HepG2 (cell line): ENCODE data around the gene C1QTNF1. TPM values are rescaled to one million over a fixed set of nuclear protein-coding genes. Genes with fewer than 3 reads are reported as not detected.

ENCODE experiments used
- CC2D1A ChIP-seq: sonication (generic); formaldehyde crosslinking; IDR thresholded peaks from 2 replicates; pipeline ENCODE4 v1.8.1; 2023; ENCODE audit warnings: mild to moderate bottlenecking, missing genetic modification reagents
- EP300 ChIP-seq, 3 experiments: sonication (generic) in 1 of 3; formaldehyde crosslinking in 1 of 3; IDR thresholded peaks; 2 replicates each; pipeline versions ENCODE4 v1.5.1 to v1.6.1; 2011 to 2020; ENCODE audit warnings: low read depth in 2 of 3, low read length in 2 of 3, borderline replicate concordance in 1 of 3, improper control_type of control experiment in 1 of 3, mild to moderate bottlenecking in 1 of 3, missing genetic modification reagents in 1 of 3, moderate library complexity in 1 of 3
- EZH2 ChIP-seq: conservative IDR thresholded peaks from 2 replicates; pipeline ENCODE4 v1.6.1; 2012; ENCODE audit warnings: mild to moderate bottlenecking, low read depth, low read length, moderate library complexity
- HCFC1 ChIP-seq: fragments of 150-350 bp; IDR thresholded peaks from 2 replicates; pipeline ENCODE4 v1.6.1; 2014; ENCODE audit warnings: low read depth, low read length
- MIER2 ChIP-seq: IDR thresholded peaks from 2 replicates; pipeline ENCODE4 v1.6.1; 2016; ENCODE audit warnings: missing biosample characterization, missing genetic modification reagents
- MZF1 ChIP-seq: sonication (generic); formaldehyde crosslinking; IDR thresholded peaks from 2 replicates; pipeline ENCODE4 v1.8.1; 2023; ENCODE audit warnings: mild to moderate bottlenecking, missing genetic modification reagents, borderline replicate concordance
- NFATC3 ChIP-seq: sonication (generic); formaldehyde crosslinking; IDR thresholded peaks from 2 replicates; pipeline ENCODE4 v1.5.1; 2020; ENCODE audit warnings: mild to moderate bottlenecking, missing genetic modification reagents
- NR2F1 ChIP-seq, 2 experiments: fragments of 450-650 bp in 1 of 2; formaldehyde crosslinking in 1 of 2; IDR thresholded peaks; 2 replicates each; pipeline versions ENCODE4 v1.5.0 to v1.6.1; 2016 to 2020; ENCODE audit warnings: mild to moderate bottlenecking in 1 of 2, missing compliant biosample characterization in 1 of 2, missing genetic modification reagents in 1 of 2, moderate library complexity in 1 of 2
- ZBTB21 ChIP-seq: sonication (generic); formaldehyde crosslinking; IDR thresholded peaks from 2 replicates; pipeline ENCODE4 v1.4.0; 2020; ENCODE audit warnings: missing genetic modification reagents
- ZBTB7B ChIP-seq: sonication (generic); formaldehyde crosslinking; IDR thresholded peaks from 2 replicates; pipeline ENCODE4 v1.4.0; 2020; ENCODE audit warnings: missing genetic modification reagents
- ZNF234 ChIP-seq: sonication (generic); formaldehyde crosslinking; conservative IDR thresholded peaks from 2 replicates; pipeline ENCODE4 v1.5.1; 2020; ENCODE audit warnings: mild to moderate bottlenecking, missing genetic modification reagents
- ZNF530 ChIP-seq: sonication (generic); formaldehyde crosslinking; IDR thresholded peaks from 2 replicates; pipeline ENCODE4 v1.5.0; 2020; ENCODE audit warnings: low read depth, mild to moderate bottlenecking, missing genetic modification reagents
- ZNF598 ChIP-seq: sonication (generic); formaldehyde crosslinking; IDR thresholded peaks from 2 replicates; pipeline ENCODE4 v1.5.1; 2020; ENCODE audit warnings: mild to moderate bottlenecking, missing genetic modification reagents, borderline replicate concordance
- ZNF615 ChIP-seq: sonication (generic); formaldehyde crosslinking; IDR thresholded peaks from 2 replicates; pipeline ENCODE4 v1.5.0; 2020; ENCODE audit warnings: mild to moderate bottlenecking, missing genetic modification reagents, borderline replicate concordance
- polyA plus RNA-seq, 8 experiments: library from polyadenylated mRNA; depleted of rRNA in 3 of 8; stranded (reverse) in 7 of 8; unstranded in 1 of 8; fragments of >200 nt; fragmentation: Illumina TruSeq in 4 of 8; extraction: Trizol in 4 of 8; gene quantifications; 2 replicates each; pipeline versions ENCODE4 v1.2.1 to v1.2.3, GENCODE V29; 2011 to 2016; ENCODE audit warnings: low read depth in 4 of 8, missing spikeins in 1 of 8, mixed read lengths in 1 of 8; ENCODE audit not compliant: insufficient read depth in 1 of 8
- total RNA-seq, 5 experiments: library from RNA; depleted of rRNA; stranded (reverse); fragments of >200 nt; fragmentation: Illumina TruSeq; extraction: Trizol; gene quantifications; 2 replicates each; pipeline ENCODE4 v1.2.3, GENCODE V29; 2016; ENCODE audit warnings: low read depth in 1 of 5
- TF ChIP-seq, protein P1 (sequence below): sonication (generic); formaldehyde crosslinking; IDR thresholded peaks from 2 replicates; pipeline ENCODE4 v1.4.0; 2020; ENCODE audit warnings: missing genetic modification reagents, borderline replicate concordance
- TF ChIP-seq, protein P2 (sequence below): sonication (generic); formaldehyde crosslinking; IDR thresholded peaks from 2 replicates; pipeline ENCODE4 v1.4.0; 2020; ENCODE audit warnings: missing genetic modification reagents, borderline replicate concordance
- TF ChIP-seq, protein P3 (sequence below): sonication (generic); formaldehyde crosslinking; IDR thresholded peaks from 2 replicates; pipeline ENCODE4 v1.5.0; 2020; ENCODE audit warnings: mild to moderate bottlenecking, missing genetic modification reagents

Gene C1QTNF1
- total and polyA plus RNA-seq, 2 of the 13 experiments (the other 11 are each of a cell fraction or from before 2014, with no cell fraction given): 0.18 to 0.86 TPM

DNA sequence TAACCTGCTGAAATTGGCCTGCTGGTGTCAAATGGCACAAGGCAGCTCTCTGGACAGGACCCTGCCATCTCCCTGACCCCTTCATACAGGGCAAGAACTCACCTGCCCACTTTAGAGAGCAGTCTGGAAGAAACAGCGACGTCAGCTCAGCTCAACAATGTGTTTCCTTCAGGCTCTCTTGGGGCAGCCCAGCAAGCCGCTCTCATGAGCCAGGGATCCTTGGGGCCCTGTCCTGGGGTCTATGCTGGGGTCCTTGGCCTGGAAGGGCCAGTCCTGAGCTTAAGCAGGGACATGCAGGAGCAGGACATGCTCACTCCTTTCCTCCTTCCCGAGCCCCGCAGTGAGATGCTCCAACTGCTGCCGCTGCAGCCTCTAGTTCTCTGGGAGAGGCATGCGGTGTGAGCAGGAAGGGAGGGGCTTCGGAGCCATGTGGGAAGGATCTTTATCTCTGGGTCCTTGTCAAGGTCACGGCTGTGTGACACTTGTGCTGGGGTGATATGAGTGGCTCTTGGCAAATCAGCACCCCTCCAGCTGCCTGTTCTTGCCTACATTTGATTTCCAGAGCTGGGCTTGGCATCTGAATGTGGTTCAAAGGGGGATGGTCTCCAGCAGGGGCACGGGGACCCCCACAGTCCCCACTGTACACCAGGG is 3.4 kb downstream of the C1QTNF1 start (continued):
- TF ChIP-seq, protein P1, sequence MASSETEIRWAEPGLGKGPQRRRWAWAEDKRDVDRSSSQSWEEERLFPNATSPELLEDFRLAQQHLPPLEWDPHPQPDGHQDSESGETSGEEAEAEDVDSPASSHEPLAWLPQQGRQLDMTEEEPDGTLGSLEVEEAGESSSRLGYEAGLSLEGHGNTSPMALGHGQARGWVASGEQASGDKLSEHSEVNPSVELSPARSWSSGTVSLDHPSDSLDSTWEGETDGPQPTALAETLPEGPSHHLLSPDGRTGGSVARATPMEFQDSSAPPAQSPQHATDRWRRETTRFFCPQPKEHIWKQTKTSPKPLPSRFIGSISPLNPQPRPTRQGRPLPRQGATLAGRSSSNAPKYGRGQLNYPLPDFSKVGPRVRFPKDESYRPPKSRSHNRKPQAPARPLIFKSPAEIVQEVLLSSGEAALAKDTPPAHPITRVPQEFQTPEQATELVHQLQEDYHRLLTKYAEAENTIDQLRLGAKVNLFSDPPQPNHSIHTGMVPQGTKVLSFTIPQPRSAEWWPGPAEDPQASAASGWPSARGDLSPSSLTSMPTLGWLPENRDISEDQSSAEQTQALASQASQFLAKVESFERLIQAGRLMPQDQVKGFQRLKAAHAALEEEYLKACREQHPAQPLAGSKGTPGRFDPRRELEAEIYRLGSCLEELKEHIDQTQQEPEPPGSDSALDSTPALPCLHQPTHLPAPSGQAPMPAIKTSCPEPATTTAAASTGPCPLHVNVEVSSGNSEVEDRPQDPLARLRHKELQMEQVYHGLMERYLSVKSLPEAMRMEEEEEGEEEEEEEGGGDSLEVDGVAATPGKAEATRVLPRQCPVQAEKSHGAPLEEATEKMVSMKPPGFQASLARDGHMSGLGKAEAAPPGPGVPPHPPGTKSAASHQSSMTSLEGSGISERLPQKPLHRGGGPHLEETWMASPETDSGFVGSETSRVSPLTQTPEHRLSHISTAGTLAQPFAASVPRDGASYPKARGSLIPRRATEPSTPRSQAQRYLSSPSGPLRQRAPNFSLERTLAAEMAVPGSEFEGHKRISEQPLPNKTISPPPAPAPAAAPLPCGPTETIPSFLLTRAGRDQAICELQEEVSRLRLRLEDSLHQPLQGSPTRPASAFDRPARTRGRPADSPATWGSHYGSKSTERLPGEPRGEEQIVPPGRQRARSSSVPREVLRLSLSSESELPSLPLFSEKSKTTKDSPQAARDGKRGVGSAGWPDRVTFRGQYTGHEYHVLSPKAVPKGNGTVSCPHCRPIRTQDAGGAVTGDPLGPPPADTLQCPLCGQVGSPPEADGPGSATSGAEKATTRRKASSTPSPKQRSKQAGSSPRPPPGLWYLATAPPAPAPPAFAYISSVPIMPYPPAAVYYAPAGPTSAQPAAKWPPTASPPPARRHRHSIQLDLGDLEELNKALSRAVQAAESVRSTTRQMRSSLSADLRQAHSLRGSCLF: no peak
- TF ChIP-seq ZNF615 (CRISPR knock-in tag) (no peak; the same call in 1 of the 2 replicates), ZBTB21 (CRISPR knock-in tag) (0 out of 2 replicates have a peak, but pooled peaks have one; percentile 44), EZH2 (no peak), ZNF234 (CRISPR knock-in tag) (no peak), MIER2 (CRISPR knock-in tag) (no peak), CC2D1A (CRISPR knock-in tag) (0 out of 2 replicates have a peak, but pooled peaks have one; percentile 88), NFATC3 (CRISPR knock-in tag) (0 out of 2 replicates have a peak, but pooled peaks have one; percentile 46), HCFC1 (no peak), ZBTB7B (CRISPR knock-in tag) (peak; percentile 57; the same call in 1 of the 2 replicates), EP300 (IDR thresholded peaks at IDR 0.05; ENCODE audit: low read depth in 2 of 2, low read length in 2 of 2) (no peak), EP300 (CRISPR knock-in tag; IDR thresholded peaks at IDR 0.05; ENCODE audit: borderline replicate concordance) (peak; percentile 16; the same call in 1 of the 2 replicates), ZNF530 (CRISPR knock-in tag) (no peak), MZF1 (CRISPR knock-in tag) (no peak), NR2F1 (CRISPR knock-in tag; IDR thresholded peaks at IDR 0.05) (peak in 1 of 2 experiments; percentile 44; a peak in 1 of 4 replicates), ZNF598 (no peak)
- TF ChIP-seq, protein P2, sequence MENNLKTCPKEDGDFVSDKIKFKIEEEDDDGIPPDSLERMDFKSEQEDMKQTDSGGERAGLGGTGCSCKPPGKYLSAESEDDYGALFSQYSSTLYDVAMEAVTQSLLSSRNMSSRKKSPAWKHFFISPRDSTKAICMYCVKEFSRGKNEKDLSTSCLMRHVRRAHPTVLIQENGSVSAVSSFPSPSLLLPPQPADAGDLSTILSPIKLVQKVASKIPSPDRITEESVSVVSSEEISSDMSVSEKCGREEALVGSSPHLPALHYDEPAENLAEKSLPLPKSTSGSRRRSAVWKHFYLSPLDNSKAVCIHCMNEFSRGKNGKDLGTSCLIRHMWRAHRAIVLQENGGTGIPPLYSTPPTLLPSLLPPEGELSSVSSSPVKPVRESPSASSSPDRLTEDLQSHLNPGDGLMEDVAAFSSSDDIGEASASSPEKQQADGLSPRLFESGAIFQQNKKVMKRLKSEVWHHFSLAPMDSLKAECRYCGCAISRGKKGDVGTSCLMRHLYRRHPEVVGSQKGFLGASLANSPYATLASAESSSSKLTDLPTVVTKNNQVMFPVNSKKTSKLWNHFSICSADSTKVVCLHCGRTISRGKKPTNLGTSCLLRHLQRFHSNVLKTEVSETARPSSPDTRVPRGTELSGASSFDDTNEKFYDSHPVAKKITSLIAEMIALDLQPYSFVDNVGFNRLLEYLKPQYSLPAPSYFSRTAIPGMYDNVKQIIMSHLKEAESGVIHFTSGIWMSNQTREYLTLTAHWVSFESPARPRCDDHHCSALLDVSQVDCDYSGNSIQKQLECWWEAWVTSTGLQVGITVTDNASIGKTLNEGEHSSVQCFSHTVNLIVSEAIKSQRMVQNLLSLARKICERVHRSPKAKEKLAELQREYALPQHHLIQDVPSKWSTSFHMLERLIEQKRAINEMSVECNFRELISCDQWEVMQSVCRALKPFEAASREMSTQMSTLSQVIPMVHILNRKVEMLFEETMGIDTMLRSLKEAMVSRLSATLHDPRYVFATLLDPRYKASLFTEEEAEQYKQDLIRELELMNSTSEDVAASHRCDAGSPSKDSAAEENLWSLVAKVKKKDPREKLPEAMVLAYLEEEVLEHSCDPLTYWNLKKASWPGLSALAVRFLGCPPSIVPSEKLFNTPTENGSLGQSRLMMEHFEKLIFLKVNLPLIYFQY (CRISPR knock-in tag): no peak
- TF ChIP-seq, protein P3, sequence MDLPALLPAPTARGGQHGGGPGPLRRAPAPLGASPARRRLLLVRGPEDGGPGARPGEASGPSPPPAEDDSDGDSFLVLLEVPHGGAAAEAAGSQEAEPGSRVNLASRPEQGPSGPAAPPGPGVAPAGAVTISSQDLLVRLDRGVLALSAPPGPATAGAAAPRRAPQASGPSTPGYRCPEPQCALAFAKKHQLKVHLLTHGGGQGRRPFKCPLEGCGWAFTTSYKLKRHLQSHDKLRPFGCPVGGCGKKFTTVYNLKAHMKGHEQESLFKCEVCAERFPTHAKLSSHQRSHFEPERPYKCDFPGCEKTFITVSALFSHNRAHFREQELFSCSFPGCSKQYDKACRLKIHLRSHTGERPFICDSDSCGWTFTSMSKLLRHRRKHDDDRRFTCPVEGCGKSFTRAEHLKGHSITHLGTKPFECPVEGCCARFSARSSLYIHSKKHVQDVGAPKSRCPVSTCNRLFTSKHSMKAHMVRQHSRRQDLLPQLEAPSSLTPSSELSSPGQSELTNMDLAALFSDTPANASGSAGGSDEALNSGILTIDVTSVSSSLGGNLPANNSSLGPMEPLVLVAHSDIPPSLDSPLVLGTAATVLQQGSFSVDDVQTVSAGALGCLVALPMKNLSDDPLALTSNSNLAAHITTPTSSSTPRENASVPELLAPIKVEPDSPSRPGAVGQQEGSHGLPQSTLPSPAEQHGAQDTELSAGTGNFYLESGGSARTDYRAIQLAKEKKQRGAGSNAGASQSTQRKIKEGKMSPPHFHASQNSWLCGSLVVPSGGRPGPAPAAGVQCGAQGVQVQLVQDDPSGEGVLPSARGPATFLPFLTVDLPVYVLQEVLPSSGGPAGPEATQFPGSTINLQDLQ (CRISPR knock-in tag): 0 out of 2 replicates have a peak, but pooled peaks have one; percentile 15
